Measurements from ENCODE around the gene IQSEC3.

The IQSEC3 gene

DNA sequence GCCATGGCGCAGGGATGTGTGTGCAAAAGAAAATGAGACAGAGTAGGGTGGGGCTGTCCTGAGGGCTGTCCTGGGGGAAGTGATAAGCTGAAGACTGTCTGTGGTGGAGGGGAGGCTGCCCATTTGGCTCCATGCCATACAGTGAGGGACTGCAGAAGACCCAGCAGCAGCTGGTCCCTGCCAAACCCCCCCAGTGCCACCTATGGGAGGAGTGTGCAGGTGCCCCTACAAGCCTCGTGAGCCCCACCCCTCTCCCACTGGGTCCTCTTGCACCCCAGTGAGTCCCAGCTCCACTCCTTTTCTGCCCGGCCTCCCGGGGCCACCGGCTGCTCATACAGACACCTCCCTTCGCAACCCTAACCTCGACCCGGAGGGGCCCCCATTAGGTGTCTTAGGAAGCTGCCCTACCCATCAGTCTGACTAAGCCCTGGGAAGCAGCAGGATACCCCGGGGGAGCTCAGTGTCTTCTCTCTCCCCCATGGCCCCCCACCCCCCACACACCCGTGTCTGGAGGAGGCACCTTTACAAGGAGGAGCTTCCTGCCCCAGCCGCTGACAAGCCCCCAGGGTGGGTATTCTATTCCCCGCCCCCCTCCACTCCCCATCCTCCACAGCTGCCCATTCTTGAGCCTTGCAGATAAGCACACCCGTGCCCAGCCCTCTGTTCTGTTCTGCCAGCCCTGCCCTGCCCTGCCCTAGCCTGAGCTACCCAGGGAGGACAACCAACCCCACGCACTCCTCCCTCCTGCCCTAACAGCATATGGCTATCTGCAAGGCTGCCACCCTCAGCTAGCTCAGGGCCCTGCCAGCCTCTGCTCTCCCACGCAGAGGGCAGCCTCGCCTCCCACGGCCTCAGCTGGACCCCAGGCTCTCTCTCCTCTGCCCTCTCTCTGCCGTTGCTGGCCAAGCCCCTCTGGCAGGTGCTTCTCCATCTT is 105.4 kb downstream of the IQSEC3 start:
- no peak overlapping the region for H3K4me3 ChIP-seq (ENCODE audit: low read length)
- H3K9me3 ChIP-seq (replicated peaks; ENCODE audit: low read length), result no peaks in the 10 kb centered on the region
- H3K9ac ChIP-seq (ENCODE audit: low read depth, low read length), result no peak overlapping the region
- H3K36me3 ChIP-seq (ENCODE audit: insufficient read depth, low read length), result no peaks in the 10 kb centered on the region
- no peak overlapping the region for H3K4me2 ChIP-seq (ENCODE audit: low read length)
- peaks cover 6% of the 10 kb centered on the region for H3K4me1 ChIP-seq (ENCODE audit: control insufficient read depth, insufficient read depth, low read length)
- peaks cover 79% of the 10 kb centered on the region for H3K27me3 ChIP-seq (ENCODE audit: control insufficient read depth, insufficient read depth, low read length)

DNA sequence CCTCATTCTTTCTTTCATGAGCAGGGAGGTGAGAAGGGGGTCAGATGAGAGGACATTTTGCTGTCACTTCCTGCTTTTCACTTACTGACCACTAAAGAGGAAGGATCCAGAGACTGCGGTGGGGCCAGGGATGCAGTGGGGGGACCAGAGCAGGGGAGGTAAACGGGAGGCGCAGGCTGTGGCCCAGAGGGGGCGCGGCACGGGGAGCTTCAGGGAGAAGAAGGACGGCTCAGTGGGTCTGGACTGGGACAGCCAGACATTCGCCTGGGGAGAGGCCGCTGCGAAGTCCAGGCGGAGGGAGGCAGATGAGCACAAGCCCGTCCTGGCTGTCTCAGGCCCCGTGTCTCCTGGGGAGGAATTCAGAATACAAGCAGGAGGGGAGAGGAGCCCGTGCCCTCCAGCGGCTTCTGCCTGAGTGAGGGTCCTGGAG is 106.2 kb downstream of the IQSEC3 start:
- Histone ChIP-seq H3K4me1 (ENCODE audit: control insufficient read depth, insufficient read depth, low read length) (peaks cover 10% of the 10 kb centered on the region), H3K9ac (ENCODE audit: low read depth, low read length) (no peak overlapping the region), H3K36me3 (ENCODE audit: insufficient read depth, low read length) (no peaks in the 10 kb centered on the region), H3K9me3 (replicated peaks; ENCODE audit: low read length) (no peaks in the 10 kb centered on the region), H3K27me3 (ENCODE audit: control insufficient read depth, insufficient read depth, low read length) (peaks cover 72% of the 10 kb centered on the region), H3K4me3 (ENCODE audit: low read length) (no peak overlapping the region), H3K4me2 (ENCODE audit: low read length) (no peak overlapping the region)

DNA sequence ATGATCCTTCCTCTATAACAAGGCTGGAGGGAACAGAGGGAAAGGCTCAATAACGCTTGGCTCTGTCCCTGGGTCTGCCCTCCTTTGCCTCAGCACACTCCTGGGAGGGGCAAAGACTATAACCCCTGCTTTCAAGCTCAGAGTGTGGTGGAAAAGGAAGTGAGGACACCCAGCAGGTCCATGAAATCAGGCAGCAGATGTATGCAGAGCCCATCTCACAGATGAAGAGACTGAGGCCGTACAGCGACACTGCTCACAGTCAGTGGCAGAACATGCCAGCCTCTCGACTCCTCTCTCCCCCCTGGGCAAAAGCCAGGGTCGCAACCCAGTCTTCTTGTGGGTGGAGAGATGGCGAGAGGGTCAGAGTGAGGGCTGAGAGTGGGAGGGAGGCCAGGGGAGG is 107.6 kb downstream of the IQSEC3 start:
- Histone ChIP-seq H3K4me1 (ENCODE audit: control insufficient read depth, insufficient read depth, low read length) (peaks cover 10% of the 10 kb centered on the region), H3K27me3 (ENCODE audit: control insufficient read depth, insufficient read depth, low read length) (peaks cover 72% of the 10 kb centered on the region), H3K4me3 (ENCODE audit: low read length) (no peak overlapping the region), H3K9me3 (replicated peaks; ENCODE audit: low read length) (no peaks in the 10 kb centered on the region), H3K36me3 (ENCODE audit: insufficient read depth, low read length) (no peaks in the 10 kb centered on the region), H3K4me2 (ENCODE audit: low read length) (no peak overlapping the region), H3K9ac (ENCODE audit: low read depth, low read length) (no peak overlapping the region)

DNA sequence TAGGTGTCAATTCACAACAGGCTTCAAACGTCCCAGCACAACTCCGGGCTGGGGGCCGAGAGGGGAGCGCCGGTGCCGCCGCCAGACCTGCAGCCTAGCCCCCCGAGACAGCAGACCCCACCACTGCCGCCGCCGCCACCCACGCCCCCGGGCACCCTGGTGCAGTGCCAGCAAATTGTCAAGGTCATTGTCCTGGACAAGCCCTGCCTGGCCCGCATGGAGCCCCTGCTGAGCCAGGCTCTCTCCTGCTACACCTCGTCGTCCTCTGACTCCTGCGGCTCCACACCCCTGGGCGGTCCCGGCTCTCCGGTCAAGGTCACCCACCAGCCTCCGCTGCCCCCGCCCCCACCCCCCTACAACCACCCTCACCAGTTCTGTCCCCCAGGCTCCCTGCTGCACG is 108.0 kb downstream of the IQSEC3 start:
- H3K4me3 ChIP-seq (ENCODE audit: low read length), result no peak overlapping the region
- no peaks in the 10 kb centered on the region for H3K9me3 ChIP-seq (replicated peaks; ENCODE audit: low read length)
- H3K4me1 ChIP-seq (ENCODE audit: control insufficient read depth, insufficient read depth, low read length), result peaks cover 10% of the 10 kb centered on the region
- peaks cover 68% of the 10 kb centered on the region for H3K27me3 ChIP-seq (ENCODE audit: control insufficient read depth, insufficient read depth, low read length)
- H3K36me3 ChIP-seq (ENCODE audit: insufficient read depth, low read length), result no peaks in the 10 kb centered on the region
- no peak overlapping the region for H3K9ac ChIP-seq (ENCODE audit: low read depth, low read length)
- no peak overlapping the region for H3K4me2 ChIP-seq (ENCODE audit: low read length)

DNA sequence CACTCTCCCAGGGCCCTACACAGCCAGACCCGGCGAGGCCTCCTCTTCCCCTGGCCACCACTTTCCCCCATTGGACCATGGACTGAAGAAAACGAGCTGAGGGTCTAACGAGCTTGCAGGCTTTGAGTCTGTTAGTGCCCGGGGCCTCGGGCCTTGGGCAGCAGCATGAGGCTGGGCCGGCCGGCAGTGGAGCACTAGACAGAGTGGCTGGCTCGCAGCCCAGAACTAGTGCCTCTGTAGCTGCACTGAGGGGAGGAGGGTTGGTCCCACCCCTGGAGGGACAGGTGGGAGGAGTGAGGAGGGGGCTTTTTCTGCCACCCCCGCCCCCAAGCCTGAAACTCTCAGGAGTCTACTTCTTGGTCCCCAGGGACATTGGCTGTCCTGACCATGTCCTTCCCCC is 108.7 kb downstream of the IQSEC3 start:
- Histone ChIP-seq H3K9ac (ENCODE audit: low read depth, low read length) (no peak overlapping the region), H3K4me1 (ENCODE audit: control insufficient read depth, insufficient read depth, low read length) (peaks cover 10% of the 10 kb centered on the region), H3K4me3 (ENCODE audit: low read length) (no peak overlapping the region), H3K9me3 (replicated peaks; ENCODE audit: low read length) (no peaks in the 10 kb centered on the region), H3K27me3 (ENCODE audit: control insufficient read depth, insufficient read depth, low read length) (peaks cover 68% of the 10 kb centered on the region), H3K36me3 (ENCODE audit: insufficient read depth, low read length) (no peaks in the 10 kb centered on the region), H3K4me2 (ENCODE audit: low read length) (no peak overlapping the region)

DNA sequence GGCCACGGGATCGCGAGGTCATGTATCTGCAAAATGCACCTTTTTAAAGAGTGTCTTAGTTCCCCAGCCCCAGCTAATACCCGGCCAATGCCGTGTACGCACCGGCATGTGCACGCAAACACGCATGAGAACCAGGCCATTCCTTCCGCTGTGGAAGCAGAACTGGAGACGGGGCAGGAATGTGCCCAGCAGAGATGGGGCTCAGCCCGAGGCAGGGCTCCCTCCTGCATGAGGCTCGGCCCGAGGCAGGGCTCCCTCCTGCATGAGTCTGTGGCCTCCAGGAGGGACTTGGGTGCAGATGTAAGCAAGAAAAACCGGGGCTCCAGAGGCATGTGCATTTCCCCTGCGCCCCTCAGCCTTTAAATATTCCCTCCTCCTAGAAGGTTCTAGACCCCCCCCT is 109.2 kb downstream of the IQSEC3 start:
- peaks cover 10% of the 10 kb centered on the region for H3K4me1 ChIP-seq (ENCODE audit: control insufficient read depth, insufficient read depth, low read length)
- no peak overlapping the region for H3K9ac ChIP-seq (ENCODE audit: low read depth, low read length)
- H3K4me3 ChIP-seq (ENCODE audit: low read length), result no peak overlapping the region
- peaks cover 65% of the 10 kb centered on the region for H3K27me3 ChIP-seq (ENCODE audit: control insufficient read depth, insufficient read depth, low read length)
- no peaks in the 10 kb centered on the region for H3K36me3 ChIP-seq (ENCODE audit: insufficient read depth, low read length)
- H3K4me2 ChIP-seq (ENCODE audit: low read length), result no peak overlapping the region
- no peaks in the 10 kb centered on the region for H3K9me3 ChIP-seq (replicated peaks; ENCODE audit: low read length)

DNA sequence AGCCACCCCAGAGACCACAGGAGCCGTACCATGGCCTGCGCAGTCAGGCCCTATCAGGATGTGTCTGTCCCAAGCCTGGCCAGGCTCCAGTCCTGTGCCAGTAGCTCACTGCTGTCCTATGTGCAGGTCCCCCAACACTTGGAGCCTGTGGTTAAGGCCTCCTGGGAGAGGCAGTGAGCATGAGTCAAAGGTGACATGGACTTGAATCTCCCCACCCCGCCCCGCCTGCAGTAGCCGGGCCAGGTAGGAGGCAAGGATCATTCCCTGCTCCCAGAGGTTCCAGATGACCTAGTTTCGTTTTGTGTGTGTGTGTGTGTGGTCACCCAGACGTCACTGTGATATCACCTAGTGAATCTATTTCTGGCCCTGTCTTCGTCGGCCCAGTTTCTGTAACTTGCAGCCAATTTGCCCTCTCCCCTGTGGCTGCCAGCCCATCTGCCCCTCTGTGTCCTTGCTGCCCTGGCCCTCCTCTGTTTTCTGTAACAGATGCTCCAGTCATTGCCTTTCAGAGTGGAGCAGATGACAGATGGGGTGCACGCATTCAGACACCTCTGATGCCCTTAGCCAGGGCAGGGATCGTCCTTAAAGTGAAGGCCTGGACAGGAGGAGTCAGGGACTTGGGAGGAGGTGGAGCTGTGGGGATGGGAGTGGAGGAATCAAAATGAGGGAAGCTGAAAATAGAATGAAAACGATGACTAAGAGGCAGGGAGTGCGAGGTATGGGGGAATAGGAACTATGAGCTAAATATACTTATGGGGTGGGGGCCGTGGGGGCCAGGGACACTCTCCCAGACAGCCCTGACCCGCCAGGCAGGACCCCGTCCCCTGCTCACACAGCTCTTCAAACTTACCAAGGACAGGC is 110.0 kb downstream of the IQSEC3 start:
- peaks cover 59% of the 10 kb centered on the region for H3K27me3 ChIP-seq (ENCODE audit: control insufficient read depth, insufficient read depth, low read length)
- H3K4me2 ChIP-seq (ENCODE audit: low read length), result no peak overlapping the region
- no peaks in the 10 kb centered on the region for H3K36me3 ChIP-seq (ENCODE audit: insufficient read depth, low read length)
- H3K9ac ChIP-seq (ENCODE audit: low read depth, low read length), result no peak overlapping the region
- no peak overlapping the region for H3K4me3 ChIP-seq (ENCODE audit: low read length)
- H3K4me1 ChIP-seq (ENCODE audit: control insufficient read depth, insufficient read depth, low read length), result peaks cover 10% of the 10 kb centered on the region
- no peaks in the 10 kb centered on the region for H3K9me3 ChIP-seq (replicated peaks; ENCODE audit: low read length)

DNA sequence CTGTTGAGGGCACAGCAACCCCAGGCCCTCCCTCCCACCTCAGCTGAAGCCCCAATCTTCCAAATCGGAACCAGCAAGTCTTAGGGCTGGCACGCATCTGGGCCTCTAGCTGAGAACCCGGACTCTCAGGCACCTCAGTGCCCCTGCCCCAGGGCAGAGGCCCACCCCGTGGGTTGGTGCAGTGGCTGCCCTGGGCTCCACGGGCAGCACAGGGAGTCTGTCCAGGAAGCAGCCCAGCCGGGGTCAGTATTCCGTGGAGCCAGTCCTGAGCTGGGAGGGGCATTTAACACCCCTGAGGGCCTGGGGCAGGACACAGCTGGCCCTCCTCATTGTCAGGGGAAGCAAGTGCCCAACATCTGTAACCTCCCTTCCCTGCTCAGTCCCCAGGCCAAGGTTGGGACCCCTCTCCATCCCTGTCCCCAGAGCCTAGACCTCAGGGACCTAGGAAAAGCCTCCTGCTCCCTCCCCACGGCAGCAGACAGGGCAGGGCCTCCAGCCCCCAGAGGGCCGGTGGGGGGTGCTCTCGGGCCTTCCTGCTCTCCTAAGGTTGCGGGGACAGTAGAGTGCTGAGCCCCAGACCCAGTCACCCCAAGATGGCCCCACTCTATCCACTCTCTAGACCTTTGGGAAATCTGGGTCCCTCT is 110.9 kb downstream of the IQSEC3 start:
- Histone ChIP-seq H3K27me3 (ENCODE audit: control insufficient read depth, insufficient read depth, low read length) (peaks cover 53% of the 10 kb centered on the region), H3K9me3 (replicated peaks; ENCODE audit: low read length) (no peaks in the 10 kb centered on the region), H3K36me3 (ENCODE audit: insufficient read depth, low read length) (no peaks in the 10 kb centered on the region), H3K4me2 (ENCODE audit: low read length) (no peak overlapping the region), H3K9ac (ENCODE audit: low read depth, low read length) (no peak overlapping the region), H3K4me1 (ENCODE audit: control insufficient read depth, insufficient read depth, low read length) (peaks cover 16% of the 10 kb centered on the region), H3K4me3 (ENCODE audit: low read length) (no peak overlapping the region)

DNA sequence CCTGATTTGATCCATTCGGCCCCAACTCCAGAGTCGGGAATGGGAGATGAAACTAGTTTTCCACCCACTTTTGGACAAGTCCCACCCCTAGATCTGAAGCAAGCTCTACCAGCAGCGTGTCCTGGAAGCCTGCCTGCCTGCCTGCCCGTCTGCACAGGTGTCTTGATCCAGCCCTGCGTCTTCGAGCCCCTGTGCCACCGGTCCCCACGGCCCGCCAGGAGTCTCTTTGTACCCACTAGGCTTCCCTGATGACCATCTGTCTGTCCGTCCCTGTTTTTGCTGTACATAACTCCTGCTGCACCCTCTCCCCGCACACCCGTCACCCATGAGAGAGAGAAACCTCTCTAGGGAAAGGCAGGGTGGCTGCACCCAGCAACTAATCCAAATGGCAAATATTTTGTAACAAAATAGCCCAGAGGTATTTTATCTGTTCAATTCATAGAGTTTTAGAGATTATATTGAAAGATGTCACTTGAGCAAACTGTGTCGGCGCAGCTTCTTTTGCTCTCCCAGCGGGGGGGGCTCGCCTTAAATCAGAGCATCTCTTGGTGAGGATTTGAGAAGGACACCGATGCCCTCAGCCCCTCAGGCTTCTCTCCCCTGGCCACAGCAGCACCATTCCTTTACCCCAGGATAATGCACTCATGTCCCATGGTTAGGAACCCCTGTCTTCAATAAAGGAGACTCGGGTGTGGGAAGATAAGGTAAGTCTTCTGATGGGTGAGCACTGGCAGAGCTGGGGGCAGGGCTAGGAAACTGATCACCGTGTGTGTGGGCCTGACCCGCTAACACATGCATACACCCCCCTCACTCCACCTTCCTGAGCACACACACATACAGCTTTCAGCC is 111.6 kb downstream of the IQSEC3 start:
- peaks cover 18% of the 10 kb centered on the region for H3K4me1 ChIP-seq (ENCODE audit: control insufficient read depth, insufficient read depth, low read length)
- H3K4me2 ChIP-seq (ENCODE audit: low read length), result no peak overlapping the region
- no peak overlapping the region for H3K9ac ChIP-seq (ENCODE audit: low read depth, low read length)
- H3K27me3 ChIP-seq (ENCODE audit: control insufficient read depth, insufficient read depth, low read length), result peaks cover 47% of the 10 kb centered on the region
- H3K4me3 ChIP-seq (ENCODE audit: low read length), result no peak overlapping the region
- H3K36me3 ChIP-seq (ENCODE audit: insufficient read depth, low read length), result no peaks in the 10 kb centered on the region
- H3K9me3 ChIP-seq (replicated peaks; ENCODE audit: low read length), result no peaks in the 10 kb centered on the region

DNA sequence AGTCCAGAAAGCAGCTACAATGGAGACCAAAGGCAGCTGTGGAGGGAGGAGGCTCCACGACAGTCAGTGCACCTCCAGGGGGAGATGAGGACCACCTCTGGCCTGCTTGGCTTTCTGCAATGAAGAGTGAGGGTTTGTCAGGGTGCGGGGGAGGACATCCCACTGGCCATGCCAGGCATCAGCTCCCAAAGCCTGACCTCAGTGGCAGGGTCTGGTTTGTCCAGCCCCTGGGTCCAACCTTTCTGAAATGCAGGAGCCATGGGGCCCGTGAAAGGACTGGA is 112.2 kb downstream of the IQSEC3 start:
- H3K36me3 ChIP-seq (ENCODE audit: insufficient read depth, low read length), result no peaks in the 10 kb centered on the region
- no peak overlapping the region for H3K4me3 ChIP-seq (ENCODE audit: low read length)
- H3K4me1 ChIP-seq (ENCODE audit: control insufficient read depth, insufficient read depth, low read length), result peaks cover 18% of the 10 kb centered on the region
- no peaks in the 10 kb centered on the region for H3K9me3 ChIP-seq (replicated peaks; ENCODE audit: low read length)
- H3K9ac ChIP-seq (ENCODE audit: low read depth, low read length), result no peak overlapping the region
- no peak overlapping the region for H3K4me2 ChIP-seq (ENCODE audit: low read length)
- peaks cover 41% of the 10 kb centered on the region for H3K27me3 ChIP-seq (ENCODE audit: control insufficient read depth, insufficient read depth, low read length)
